Osteoblast (primary cell): Measurements from ENCODE around the gene OR6P1. TPM values are rescaled to one million over a fixed set of nuclear protein-coding genes. Genes with fewer than 3 reads are reported as not detected.

Experiments used
- DNase-seq: peaks from one replicate; pipeline ENCODE4 v3.0.0; 2011; ENCODE audit warnings: low spot score, mixed read lengths; ENCODE audit not compliant: insufficient read length; ENCODE audit errors: missing footprints
- H2AFZ ChIP-seq: 2 replicates; pipeline ENCODE4 v1.6.0; 2011; ENCODE audit warnings: mild to moderate bottlenecking, low read length
- H3K27ac ChIP-seq: 2 replicates; pipeline ENCODE4 v1.5.1; 2011; ENCODE audit warnings: mild to moderate bottlenecking, low read depth, low read length, moderate library complexity
- H3K27me3 ChIP-seq: 2 replicates; pipeline ENCODE4 v1.6.0; 2012; ENCODE audit warnings: mild to moderate bottlenecking, control low read depth, inconsistent platforms, low read length, moderate library complexity; ENCODE audit not compliant: insufficient read depth
- H3K36me3 ChIP-seq: 2 replicates; pipeline ENCODE4 v1.5.1; 2011; ENCODE audit warnings: mild to moderate bottlenecking, low read length, control low read depth, moderate library complexity; ENCODE audit not compliant: insufficient read depth
- H3K4me1 ChIP-seq: 2 replicates; pipeline ENCODE4 v1.5.1; 2011; ENCODE audit warnings: mild to moderate bottlenecking, low read length, control low read depth, moderate library complexity; ENCODE audit not compliant: insufficient read depth
- H3K4me2 ChIP-seq: 2 replicates; pipeline ENCODE4 v1.6.0; 2011; ENCODE audit warnings: mild to moderate bottlenecking, low read length; ENCODE audit not compliant: insufficient read depth
- H3K4me3 ChIP-seq: fragments of 200-600 bp; sonication (generic); 3 replicates; pipeline ENCODE4 v1.5.1; 2012; ENCODE audit warnings: mild to moderate bottlenecking, low read length, inconsistent platforms; ENCODE audit not compliant: insufficient read depth
- H3K79me2 ChIP-seq: 2 replicates; pipeline ENCODE4 v1.6.0; 2012; ENCODE audit warnings: mild to moderate bottlenecking, low read length, control low read depth, inconsistent platforms; ENCODE audit not compliant: insufficient read depth
- H3K9me3 ChIP-seq: 2 replicates; pipeline ENCODE4 v1.5.1; 2011; ENCODE audit warnings: low read depth, low read length, control low read depth
- H4K20me1 ChIP-seq: 2 replicates; pipeline ENCODE4 v1.6.0; 2012; ENCODE audit warnings: mild to moderate bottlenecking, low read length, control low read depth; ENCODE audit not compliant: insufficient read depth
- CTCF ChIP-seq: IDR thresholded peaks from 2 replicates; pipeline ENCODE4 v1.5.1; 2011; ENCODE audit warnings: mild to moderate bottlenecking, low read depth, low read length, moderate library complexity; ENCODE audit errors: extremely low read depth
- total RNA-seq: library from RNA; depleted of rRNA; stranded (reverse); fragments of >200 nt; gene quantifications from 2 replicates; pipeline ENCODE4 v1.2.3, GENCODE V29; 2012

OR6P1 gene
- total RNA-seq, 1 donor: not detected

DNA sequence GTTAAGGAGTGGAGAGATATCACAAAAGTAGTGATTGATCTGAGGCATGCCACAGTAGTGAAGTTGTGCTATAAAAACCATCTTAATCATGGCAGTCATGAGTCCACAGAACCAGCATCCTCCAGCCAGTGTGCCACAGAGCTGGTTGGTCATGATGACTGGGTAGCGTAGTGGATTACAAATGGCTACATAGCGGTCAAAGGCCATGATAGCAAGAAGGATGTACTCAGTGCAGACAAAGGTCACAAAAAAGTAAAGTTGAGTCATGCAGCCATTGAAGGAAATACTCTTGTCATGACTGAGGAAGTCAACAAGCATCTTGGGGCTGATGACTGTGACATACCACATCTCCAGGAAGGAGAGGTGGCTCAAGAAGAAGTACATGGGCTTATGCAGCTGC, 22.8 kb downstream of the OR6P1 start:
- H3K27ac ChIP-seq: no peak overlapping the region
- no peaks in the 10 kb centered on the region for H3K4me1 ChIP-seq
- TF ChIP-seq CTCF: no peak
- no peaks in the 10 kb centered on the region for H3K9me3 ChIP-seq
- H3K27me3 ChIP-seq: no peaks in the 10 kb centered on the region
- no peaks in the 10 kb centered on the region for H3K79me2 ChIP-seq
- no peak for DNase-seq
- no peak overlapping the region for H3K4me2 ChIP-seq
- H3K4me3 ChIP-seq: no peak overlapping the region
- no peaks in the 10 kb centered on the region for H3K36me3 ChIP-seq
- no peaks in the 10 kb centered on the region for H4K20me1 ChIP-seq
- no peak overlapping the region for H2AFZ ChIP-seq

DNA sequence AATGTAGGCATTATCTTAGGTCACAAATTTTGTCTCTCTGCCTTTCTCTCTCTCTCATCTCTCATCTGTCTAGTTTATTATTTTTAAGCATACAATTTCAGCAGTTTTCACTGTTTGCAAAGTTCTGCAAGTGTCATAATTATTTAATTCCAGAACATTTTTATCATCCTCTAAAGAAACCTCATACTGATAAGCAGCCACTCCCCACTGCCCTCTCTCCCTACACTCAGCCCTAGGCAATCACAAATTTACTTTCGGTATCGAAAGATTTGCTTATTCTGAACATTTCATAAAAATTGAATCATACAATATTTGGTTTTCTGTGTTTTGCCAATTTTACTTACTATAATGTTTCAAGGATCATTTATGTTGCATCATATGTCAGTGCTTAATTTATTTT, 32.8 kb downstream of the OR6P1 start:
- DNase-seq: no peak
- no peak for TF ChIP-seq CTCF
- no peaks in the 10 kb centered on the region for H4K20me1 ChIP-seq
- no peaks in the 10 kb centered on the region for H3K9me3 ChIP-seq
- no peak overlapping the region for H3K27ac ChIP-seq
- no peaks in the 10 kb centered on the region for H3K27me3 ChIP-seq
- no peak overlapping the region for H3K4me3 ChIP-seq
- H2AFZ ChIP-seq: no peak overlapping the region
- no peaks in the 10 kb centered on the region for H3K36me3 ChIP-seq
- no peaks in the 10 kb centered on the region for H3K4me1 ChIP-seq
- H3K4me2 ChIP-seq: no peak overlapping the region
- H3K79me2 ChIP-seq: no peaks in the 10 kb centered on the region

DNA sequence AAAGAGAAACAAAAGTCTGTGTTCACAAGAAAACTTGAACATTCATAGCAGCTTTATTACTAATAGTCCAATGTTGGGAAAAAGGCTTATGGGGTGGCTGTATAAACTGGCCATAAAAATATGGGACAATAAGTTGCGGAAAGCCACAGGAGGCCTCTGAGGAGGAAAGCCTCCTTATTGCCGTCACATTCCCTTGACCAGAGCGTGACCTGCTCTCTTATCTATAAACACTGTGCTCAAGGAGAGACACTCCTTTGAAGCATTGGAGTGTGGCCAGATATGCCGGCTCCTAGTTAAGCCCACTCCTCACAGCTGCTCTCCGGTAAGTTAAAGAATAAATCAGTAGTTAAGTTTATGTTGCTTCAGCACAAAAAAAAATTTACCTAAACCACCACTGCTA, 35.9 kb downstream of the OR6P1 start:
- Histone ChIP-seq H3K4me1 (no peaks in the 10 kb centered on the region), H3K27me3 (no peaks in the 10 kb centered on the region), H4K20me1 (no peaks in the 10 kb centered on the region), H3K9me3 (no peaks in the 10 kb centered on the region), H3K36me3 (no peaks in the 10 kb centered on the region), H3K4me3 (no peak overlapping the region), H2AFZ (no peak overlapping the region), H3K79me2 (no peaks in the 10 kb centered on the region), H3K27ac (no peak overlapping the region), H3K4me2 (no peak overlapping the region)
- no peak for TF ChIP-seq CTCF
- DNase-seq: no peak

GRCh38 chr1:158527190-158527815, 43.1 kb downstream of the OR6P1 start:
- Histone ChIP-seq H3K4me3 (no peak overlapping the region), H3K4me1 (no peaks in the 10 kb centered on the region), H3K79me2 (no peaks in the 10 kb centered on the region), H4K20me1 (no peaks in the 10 kb centered on the region), H3K4me2 (no peak overlapping the region), H2AFZ (no peak overlapping the region), H3K9me3 (no peaks in the 10 kb centered on the region), H3K36me3 (no peaks in the 10 kb centered on the region), H3K27me3 (no peaks in the 10 kb centered on the region), H3K27ac (no peak overlapping the region)
- peak; percentile 34 for TF ChIP-seq CTCF
- DNase-seq: no peak
